HFF-Myc (cell line): ENCODE data around the gene SFMBT2.
"Not testable (repeated sequence)": the region's sequence is repeated elsewhere in the genome, so short reads cannot be mapped to it uniquely, and the experiment has no call there.

Experiments
- DNase-seq: peaks from one replicate; pipeline ENCODE4 v3.0.0-alpha.2; 2011; ENCODE audit warnings: low read depth; ENCODE audit errors: extremely low read depth
- H3K4me3 ChIP-seq: replicated peaks from 2 replicates; pipeline ENCODE4 v1.5.1; 2011; ENCODE audit warnings: low read depth, mild to moderate bottlenecking, control low read depth, low read length
- CTCF ChIP-seq: IDR thresholded peaks from 2 replicates; pipeline ENCODE4 v1.5.1; 2012; ENCODE audit warnings: mild to moderate bottlenecking, low read depth, low read length, control low read depth; ENCODE audit errors: missing control alignments

The SFMBT2 gene

GRCh38 chr10:7403620-7404019 lies 7.2 kb downstream of the SFMBT2 start:
- no peak for DNase-seq
- TF ChIP-seq CTCF, result no peak

DNA sequence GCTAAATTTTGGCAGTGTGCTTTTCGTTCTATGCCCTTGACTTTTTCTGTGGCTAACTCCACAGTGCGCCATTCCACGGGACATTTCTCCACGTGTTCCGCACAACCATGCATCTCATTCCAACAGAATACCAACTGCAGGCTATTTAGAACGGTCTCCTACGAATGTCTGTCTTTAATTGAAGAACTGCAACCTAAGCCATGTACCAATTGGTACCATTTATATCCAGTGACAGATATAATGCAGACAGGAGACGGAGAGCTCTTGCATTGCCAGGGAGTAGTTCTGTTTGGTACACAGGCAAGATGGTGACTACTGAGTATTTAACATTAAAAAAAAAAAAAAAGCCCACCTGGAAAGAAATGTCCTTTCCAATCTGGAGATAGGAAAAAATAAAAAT lies 9.1 kb downstream of the SFMBT2 start:
- DNase-seq, result no peak
- no peak for TF ChIP-seq CTCF
- H3K4me3 ChIP-seq, result no peak overlapping the region

More at GRCh38 chr10:7403620-7404019, 7.2 kb downstream of the SFMBT2 start:
- H3K4me3 ChIP-seq, result no peak overlapping the region

DNA sequence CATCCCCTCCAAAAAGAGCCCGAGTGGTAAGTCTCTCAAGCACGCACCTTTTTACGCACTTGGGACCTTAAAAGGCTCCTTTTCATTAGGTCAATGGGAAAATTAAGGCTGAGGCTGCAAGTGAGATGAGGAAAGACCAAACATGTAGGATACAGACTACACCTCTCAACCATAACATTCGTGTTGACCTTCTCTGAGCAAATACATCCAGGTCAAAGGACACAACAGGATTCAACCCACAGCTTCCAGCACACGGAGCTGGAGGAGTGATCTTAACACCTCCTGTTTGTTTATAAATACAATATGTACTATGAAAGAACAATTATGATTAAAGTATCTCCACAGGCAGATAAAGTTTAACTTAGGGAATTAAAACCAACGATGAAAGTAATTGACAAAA lies 9.7 kb downstream of the SFMBT2 start:
- TF ChIP-seq CTCF, result no peak
- H3K4me3 ChIP-seq, result no peak overlapping the region
- no peak for DNase-seq

- no peak for TF ChIP-seq CTCF
- no peak for DNase-seq
- no peak overlapping the region for H3K4me3 ChIP-seq
These were observed 10.6 kb downstream of the SFMBT2 start for GRCh38 chr10:7400068-7400715.

DNA sequence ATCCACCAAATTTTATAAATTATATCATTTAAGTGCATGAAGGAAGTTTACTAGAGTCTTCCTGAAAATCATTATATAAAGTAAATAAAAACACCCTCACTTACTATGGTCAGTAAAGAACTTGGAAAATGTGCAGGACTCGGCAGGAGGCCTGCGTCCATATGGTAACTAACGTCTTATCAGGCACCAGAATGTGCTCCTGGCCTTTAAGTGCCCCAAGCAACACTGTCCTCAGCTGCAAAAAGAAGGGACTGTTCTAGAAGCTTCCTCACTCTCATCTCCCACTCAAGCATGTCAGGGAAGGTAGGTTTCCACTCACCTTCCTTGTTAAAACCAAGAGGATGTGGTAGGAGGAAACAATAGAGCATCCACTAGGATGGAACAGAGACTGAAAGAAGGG lies 11.3 kb downstream of the SFMBT2 start:
- no peak for DNase-seq
- H3K4me3 ChIP-seq, result no peak overlapping the region
- TF ChIP-seq CTCF, result no peak

GRCh38 chr10:7397049-7398035 lies 13.5 kb downstream of the SFMBT2 start:
- TF ChIP-seq CTCF, result no peak
- H3K4me3 ChIP-seq, result no peak overlapping the region
- no peak for DNase-seq

GRCh38 chr10:7392301-7392700 lies 18.5 kb downstream of the SFMBT2 start:
- H3K4me3 ChIP-seq, DNase-seq: not testable (repeated sequence)
